Coronary artery (tissue), 2 donors: ENCODE results near the gene SCD5.

Source experiments
- DNase-seq: peaks from one replicate; pipeline ENCODE4 v3.0.0-alpha.2; 2017; ENCODE audit warnings: low spot score
- H3K27ac ChIP-seq, 2 donors: fragments of 200-600 bp; sonication (generic); one replicate each; pipeline ENCODE4 v1.5.1; 2016 to 2019
- H3K4me3 ChIP-seq: fragments of 200-600 bp; sonication (generic); 2 replicates; pipeline ENCODE4 v1.5.1; 2016; ENCODE audit warnings: mild to moderate bottlenecking, moderate library complexity
- TF ChIP-seq, protein P1 (sequence below): fragments of 200-600 bp; sonication (generic); IDR thresholded peaks from one replicate; pipeline ENCODE4 v1.5.1; 2019; ENCODE audit warnings: antibody characterized with exemption

Gene SCD5

DNA sequence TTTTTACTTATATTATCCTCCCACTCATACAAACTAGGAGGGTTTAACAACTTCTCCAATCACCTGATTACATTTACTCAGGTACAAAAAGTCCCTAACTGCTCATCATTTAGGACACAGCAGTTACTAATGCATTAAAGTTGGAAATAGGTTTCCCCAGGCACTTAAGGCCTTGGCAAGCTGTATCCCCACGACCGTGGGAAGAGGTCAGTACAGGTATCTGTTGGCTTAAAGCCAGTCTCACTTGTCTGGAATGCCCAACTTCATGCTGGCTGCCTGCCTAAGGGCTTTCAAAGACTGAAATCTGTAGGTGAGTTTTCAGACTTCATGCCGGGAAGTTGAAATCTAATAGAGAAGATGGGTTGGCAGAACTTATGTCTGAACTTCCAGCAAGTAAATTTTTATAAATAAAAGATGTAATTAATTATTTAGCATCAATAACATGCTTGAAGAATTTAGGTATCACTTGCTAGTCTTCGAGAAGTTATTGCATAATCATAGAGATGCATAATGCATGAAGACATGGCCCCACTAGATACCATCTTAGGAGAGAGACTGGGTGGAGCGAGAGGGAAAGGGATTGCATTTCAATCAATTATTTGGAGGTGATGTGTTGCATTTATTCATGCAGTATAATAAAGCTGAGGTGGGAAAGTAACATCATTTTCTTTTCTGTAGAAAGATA, 54.2 kb downstream of the SCD5 start:
- H3K27ac ChIP-seq: no peak overlapping the region
- no peak overlapping the region for H3K4me3 ChIP-seq
- TF ChIP-seq, protein P1, sequence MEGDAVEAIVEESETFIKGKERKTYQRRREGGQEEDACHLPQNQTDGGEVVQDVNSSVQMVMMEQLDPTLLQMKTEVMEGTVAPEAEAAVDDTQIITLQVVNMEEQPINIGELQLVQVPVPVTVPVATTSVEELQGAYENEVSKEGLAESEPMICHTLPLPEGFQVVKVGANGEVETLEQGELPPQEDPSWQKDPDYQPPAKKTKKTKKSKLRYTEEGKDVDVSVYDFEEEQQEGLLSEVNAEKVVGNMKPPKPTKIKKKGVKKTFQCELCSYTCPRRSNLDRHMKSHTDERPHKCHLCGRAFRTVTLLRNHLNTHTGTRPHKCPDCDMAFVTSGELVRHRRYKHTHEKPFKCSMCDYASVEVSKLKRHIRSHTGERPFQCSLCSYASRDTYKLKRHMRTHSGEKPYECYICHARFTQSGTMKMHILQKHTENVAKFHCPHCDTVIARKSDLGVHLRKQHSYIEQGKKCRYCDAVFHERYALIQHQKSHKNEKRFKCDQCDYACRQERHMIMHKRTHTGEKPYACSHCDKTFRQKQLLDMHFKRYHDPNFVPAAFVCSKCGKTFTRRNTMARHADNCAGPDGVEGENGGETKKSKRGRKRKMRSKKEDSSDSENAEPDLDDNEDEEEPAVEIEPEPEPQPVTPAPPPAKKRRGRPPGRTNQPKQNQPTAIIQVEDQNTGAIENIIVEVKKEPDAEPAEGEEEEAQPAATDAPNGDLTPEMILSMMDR: no peak
- DNase-seq: no peak

DNA sequence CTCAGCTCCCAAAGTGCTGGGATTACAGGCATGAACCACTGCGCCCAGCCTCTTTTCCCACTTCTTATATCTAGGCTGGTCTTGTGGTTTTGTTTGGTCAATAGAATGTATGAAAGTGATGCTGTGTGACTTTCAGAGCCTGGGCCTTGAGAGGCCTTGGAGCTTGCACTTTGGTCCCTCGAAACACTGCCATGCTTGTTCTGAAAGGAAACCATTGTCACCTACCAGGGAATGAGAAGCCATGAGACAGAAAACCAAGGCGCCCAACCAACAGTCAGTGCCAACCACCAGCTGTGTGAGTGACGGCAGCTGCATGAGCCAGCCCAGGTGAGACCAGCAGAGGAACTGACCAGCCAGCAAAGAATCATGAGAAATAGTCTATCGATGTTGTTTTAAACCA, 57.4 kb downstream of the SCD5 start:
- TF ChIP-seq, protein P1: no peak
- no peak overlapping the region for H3K27ac ChIP-seq
- no peak for DNase-seq
- no peak overlapping the region for H3K4me3 ChIP-seq

DNA sequence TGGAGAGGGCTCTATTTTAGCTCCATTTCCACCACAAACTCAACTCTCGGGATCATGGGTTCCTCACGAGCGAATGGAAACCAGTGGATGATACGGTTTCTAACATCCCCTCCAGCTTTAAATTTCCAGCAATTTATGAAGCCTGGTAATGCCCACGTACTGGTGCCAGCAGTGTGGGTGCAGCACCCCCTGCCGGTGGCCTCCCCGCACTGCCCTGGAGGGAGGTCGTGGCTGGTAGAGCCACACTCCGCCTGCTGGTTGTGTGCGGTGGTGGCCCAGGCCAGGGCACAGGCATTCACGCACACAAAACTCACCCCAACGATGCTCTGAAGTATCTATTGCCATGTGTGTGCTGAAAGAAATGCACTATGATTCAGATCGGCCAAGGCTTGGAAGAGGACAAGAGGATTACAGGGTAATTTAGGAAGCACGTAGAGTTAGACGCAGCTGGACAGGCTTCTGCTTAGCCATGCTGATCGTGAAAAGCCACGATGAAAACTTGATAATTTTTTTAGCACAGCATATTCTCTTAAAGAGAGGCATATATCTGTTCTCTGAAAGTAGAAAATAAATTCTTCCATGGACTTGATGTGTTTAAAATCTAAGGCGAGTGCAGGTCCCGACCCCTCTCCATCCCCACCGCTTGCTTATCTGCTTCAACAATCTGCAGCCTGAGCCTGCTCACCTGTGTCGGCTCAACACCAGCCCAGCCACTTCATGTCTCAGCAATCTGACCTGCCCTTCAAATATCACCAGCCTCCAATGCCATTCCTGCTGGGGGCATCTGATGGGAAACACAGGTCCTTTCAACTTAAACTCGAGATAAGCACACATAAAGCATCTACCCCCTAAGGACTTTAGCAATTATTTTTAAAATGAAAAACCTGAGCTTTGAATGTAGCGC, 59.1 kb downstream of the SCD5 start:
- peak; percentile 17 for DNase-seq
- H3K4me3 ChIP-seq: no peak overlapping the region
- no peak overlapping the region for H3K27ac ChIP-seq

DNA sequence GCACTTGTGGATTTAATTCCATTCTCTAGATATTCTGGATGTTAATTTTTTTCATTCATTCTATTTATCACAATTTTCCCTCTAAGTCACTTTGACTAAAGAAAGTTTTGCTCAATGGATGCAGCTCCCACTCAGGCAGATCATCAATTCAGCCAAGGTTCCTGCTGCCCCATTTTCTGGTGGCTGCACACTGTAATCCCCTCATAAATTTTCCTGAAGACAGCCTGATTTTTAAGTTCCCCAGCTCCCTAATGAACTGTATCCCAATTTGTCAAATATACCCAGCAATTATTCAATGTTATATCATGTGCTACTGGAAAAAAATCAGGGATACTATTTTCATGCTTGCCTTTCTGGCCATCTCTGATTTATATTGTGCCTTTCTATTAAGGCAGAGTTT, 61.2 kb downstream of the SCD5 start:
- no peak for DNase-seq
- TF ChIP-seq, protein P1: no peak
- Histone ChIP-seq H3K27ac (no peak overlapping the region), H3K4me3 (no peak overlapping the region)

More for the DNA sequence above, 59.1 kb downstream of the SCD5 start:
- TF ChIP-seq, protein P1: peak; percentile 43

DNA sequence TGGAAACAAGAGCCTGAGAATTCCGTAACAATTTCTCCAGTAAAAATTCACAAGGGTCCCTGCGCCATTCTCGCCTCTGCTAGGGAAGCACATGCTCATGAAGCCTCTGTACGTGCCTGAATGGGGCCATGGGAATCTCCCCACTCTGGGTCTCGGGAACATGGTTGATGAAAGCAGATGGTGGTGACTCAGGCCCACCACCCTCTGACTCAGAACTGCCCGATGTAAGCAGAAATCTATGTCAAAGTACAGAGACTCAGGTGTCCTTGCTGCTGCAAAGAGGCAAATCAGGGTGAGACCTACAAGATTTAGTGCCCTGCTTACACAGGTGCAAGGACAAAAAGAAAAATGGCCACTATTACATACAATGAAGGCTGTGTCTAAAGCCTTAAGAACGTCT, 65.0 kb downstream of the SCD5 start:
- TF ChIP-seq, protein P1: no peak
- H3K27ac ChIP-seq: no peak overlapping the region
- H3K4me3 ChIP-seq: no peak overlapping the region
- DNase-seq: no peak

DNA sequence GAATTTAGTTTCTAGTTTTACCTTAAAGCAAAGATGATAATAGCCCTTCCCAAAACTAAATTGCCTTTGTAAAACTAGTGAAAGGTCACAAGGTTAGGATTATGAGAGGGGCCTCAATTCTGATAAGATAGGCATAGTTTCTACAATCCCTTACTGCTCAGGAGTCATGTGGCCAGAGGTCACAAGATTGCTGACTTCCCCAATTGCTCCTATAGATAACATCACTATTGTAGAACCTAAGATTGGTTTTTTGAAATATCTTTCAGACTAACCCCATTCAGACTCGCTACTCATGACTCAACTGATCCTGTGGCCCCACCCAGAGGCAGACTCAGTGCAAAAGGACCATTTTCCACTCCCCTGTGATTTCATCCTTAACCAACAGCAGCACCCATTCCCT, 70.3 kb downstream of the SCD5 start:
- TF ChIP-seq, protein P1: no peak
- Histone ChIP-seq H3K27ac (no peak overlapping the region), H3K4me3 (no peak overlapping the region)
- no peak for DNase-seq
